Right renal cortex interstitium (tissue), 3 donors: ENCODE data around the gene NEMP1. TPM values are rescaled to one million over a fixed set of nuclear protein-coding genes. Genes with fewer than 3 reads are reported as not detected.
"Not testable (repeated sequence)": the region's sequence is repeated elsewhere in the genome, so short reads cannot be mapped to it uniquely, and the experiment has no call there.

ENCODE experiments used
- DNase-seq, 3 donors: peaks; one replicate each; pipeline ENCODE4 v3.0.0-alpha.2; 2013; ENCODE audit warnings: low read depth in 3 of 3, low spot score in 2 of 3
- polyA plus RNA-seq, 3 donors: library from polyadenylated mRNA; unstranded; fragments of 120-200 nt; gene quantifications; one replicate each; pipeline ENCODE4 v1.2.1, GENCODE V29; 2013; ENCODE audit not compliant: insufficient read length in 3 of 3

The NEMP1 gene
- polyA plus RNA-seq, 3 donors = 22.5 to 24.8 (median 23.6) TPM

DNA sequence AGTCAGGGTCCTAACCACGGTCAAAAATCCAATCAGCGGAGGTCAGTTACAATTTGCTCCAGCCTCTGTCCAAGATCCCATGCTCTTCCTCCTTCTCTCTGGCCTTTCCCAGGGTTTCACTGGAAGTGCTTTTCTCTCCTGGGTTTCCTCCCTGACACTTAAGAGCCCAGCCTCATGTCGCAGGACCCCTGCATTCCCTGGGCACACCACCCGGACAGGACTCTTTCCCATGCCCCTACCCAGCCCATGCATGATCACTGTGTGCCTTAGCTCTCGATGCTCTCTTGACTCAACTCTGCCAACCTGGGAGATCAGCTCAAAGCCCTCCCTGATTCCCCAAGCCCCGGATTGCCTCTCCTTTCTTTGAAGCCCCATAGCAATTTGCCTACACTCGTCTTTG lies 46.8 kb downstream of the NEMP1 start:
- DNase-seq = no peak

DNA sequence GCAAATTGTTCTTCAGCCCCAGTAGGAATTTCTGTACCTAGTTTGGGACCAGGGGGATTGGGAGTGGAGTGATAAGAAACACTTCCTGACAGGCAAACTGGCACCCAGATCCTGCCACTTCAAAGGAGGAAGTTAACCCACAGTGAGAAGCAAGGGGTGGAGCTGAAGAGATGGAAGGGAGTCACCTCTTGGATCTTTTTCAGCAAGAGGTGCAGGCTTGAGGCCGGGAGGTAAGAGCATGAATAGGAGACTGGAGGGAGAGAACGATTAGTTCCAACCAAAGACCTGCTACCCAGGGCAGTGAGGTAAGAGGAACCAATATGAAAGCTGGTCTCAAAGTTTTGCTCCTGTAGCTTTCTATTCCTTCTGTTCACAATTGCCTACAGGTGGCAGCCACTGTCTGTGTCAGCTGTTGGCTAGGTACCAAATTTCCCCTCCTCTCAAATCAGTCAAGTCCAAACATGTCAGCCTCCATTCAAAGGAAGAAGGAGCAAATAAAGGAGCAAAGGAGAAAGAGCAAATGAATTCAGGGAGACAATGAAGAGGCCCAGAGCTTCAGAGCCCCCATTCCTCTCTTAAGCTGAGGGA lies 47.4 kb downstream of the NEMP1 start:
- DNase-seq = no peak

DNA sequence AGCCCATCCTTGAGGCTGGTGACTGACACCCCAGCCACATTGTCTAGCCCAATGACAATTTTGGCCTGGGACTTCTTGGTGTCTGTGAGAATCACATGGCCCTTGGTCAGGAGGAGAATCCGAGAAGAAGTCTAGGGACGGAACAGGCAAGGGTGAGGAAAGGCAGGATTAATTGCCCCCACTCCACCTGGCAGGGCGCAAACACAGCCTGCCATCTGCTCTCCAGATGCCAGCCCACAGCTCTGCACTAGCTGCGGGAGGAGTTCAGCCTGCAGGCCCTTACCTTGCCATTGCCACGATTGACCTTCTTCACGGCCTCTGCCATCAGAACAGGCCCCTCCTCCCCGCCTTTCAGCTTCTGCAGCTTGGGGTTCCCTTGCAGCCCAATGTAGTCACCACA lies 49.1 kb downstream of the NEMP1 start:
- DNase-seq = no peak

DNA sequence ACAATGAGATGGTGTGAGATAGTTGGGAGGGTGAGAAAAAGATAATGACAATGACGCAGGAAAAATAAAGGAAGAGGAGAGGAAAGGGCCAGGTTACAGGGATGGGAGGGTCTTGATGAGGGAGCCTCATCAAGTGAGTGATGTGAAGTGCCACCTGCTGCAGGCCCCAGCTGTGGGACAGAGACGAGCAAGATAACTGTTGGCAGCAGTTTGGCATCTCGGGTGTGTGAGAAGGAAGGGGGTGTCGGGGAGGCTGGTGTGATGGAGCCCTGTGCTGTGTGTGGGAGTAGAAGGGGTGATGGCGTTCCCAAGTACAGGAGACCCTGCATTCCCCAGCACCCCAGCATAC lies 50.8 kb downstream of the NEMP1 start:
- no peak for DNase-seq

DNA sequence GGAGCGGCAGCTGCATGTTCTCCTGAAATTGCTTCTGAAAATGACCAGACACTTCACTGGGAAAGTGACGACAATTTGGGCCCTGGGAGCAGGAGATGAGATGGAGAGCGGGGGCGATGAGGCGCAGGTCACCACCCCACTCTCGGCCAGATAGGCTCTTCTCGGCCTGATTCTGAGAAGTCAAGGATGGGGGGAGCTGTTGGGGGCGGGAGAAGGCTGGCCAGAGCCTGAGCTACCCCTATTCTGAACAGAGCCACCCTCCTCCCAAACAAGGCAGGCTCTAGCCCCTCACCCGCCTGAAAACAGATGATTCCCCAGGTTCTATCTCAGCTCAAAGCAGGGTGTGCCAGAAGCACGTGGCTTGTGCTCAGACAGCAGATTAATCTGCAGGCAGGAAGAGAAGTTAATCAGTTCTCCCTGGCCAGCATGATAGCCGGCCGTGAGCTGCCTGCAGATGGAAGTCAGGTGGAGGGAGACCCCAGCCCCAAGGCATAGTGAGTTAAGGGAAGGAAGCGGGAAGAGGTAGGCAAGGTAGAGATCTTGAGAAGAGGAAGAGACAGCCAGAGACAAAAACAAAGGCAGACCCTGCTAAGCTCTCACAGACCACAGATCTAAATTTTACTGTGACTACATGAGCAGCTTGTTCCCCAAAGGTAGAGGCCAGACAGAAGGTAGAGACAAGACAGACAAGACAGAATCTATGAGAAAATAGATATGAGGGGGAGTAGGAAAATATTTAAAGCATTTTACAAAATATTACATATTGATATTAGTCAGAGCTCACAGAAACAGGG lies 51.4 kb downstream of the NEMP1 start:
- DNase-seq = no peak

DNA sequence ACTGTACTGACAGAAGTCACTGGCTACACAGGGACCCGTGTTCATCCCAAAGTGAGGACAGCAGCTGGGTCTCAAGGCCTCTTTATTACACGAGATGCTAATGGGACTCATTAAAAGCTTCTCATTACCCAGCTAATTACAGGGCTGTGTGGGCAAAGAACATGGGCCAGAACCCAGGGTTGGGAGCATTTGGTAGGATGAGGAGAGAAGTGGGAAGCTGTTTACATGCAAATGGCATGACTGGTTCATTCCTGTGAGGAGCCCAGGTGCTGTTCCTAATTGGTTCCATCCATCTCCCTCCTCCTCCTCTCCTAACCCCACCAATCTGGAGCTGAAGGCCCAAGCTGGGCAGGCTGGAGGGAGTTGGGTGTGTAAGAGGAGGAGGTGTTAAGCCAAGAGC lies 53.4 kb downstream of the NEMP1 start:
- no peak for DNase-seq

DNA sequence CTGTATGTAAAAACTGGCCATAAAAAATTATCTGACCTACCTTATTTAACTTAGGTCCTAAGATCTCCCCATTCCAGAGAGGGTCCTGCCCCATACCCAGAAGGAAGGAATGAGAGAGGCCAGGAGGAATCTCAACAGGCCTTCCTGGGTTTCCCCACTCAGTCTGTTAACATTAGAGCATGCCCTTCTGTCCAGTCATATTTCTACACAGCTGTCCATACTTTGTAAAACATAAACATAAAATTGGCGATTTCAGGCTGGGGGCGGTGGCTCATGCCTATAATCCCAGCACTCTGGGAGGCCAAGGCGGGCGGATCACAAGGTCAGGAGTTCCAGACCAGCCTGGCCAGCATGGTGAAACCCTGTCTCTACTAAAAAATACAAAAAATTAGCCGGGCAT lies 56.3 kb downstream of the NEMP1 start:
- DNase-seq = not testable (repeated sequence)

DNA sequence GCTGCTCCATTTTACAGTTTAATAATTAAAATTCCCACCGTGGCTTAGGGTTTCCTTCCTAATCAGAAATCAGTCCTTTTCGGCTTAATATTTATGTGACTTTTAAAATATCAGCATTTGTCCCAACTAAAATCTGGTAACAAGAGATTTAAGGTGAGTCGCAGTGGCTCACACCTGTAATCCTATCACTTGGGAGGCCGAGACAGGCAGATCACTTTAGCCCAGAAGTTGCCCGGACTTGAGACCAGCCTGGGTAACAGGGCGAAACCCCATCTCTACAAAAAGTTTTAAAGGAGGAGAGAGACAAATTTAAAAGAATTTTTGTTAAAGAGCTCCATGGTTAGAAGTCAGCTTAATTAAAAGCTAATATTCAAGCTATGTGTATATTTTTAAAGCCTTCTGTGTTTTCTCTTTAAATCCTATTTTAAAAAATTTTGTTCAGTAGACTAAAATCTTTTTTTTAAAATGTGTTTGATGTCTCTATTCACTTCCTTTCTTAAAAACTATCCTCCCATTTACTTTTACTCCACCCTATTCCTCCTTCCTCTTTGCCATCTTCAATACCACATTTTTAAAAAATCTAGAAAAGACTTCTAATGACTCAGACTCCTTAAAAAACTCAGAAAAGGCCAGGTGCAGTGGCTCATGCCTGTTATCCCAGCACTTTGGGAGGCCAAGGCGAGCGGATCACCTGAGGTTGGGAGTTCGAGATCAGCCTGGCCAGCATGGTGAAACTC lies 58.4 kb downstream of the NEMP1 start:
- no peak for DNase-seq

DNA sequence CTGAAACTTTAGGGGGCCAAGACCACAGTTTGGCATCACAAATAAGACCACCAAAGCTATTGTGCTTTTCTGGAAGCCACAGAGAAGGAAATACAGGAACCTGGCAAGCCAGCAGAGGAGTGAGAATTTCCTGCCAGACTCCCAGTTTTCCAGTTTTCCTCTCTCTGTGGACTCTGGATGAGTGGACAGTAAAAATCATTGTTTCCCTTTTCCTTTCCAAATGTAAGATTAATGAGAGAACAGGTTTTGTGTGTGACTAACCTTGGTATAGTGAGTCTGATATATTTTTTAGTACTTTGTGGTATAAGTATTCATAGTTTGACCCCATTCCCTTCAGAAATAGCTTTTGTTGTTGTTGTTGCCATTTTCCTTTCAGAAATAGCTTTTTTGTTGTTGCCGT lies 59.7 kb downstream of the NEMP1 start:
- no peak for DNase-seq

DNA sequence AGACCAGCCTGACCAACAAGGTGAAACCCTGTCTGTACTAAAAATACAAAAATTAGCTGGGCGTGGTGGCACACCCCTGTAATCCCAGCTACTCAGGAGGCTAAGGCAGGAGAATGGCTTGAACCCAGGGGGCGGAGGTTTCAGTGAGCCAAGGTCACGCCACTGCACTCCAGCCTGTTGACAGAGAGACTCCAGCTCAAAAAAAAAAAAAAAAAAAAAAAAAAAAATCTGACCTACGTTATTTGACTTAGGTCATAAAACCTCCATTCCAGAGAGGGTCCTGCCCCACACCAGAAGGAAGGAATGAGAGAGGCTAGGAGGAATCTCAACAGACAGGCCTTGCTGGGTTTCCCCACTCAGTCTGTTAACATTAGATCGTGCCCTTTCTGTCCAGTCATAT lies 60.2 kb downstream of the NEMP1 start:
- DNase-seq = not testable (repeated sequence)

DNA sequence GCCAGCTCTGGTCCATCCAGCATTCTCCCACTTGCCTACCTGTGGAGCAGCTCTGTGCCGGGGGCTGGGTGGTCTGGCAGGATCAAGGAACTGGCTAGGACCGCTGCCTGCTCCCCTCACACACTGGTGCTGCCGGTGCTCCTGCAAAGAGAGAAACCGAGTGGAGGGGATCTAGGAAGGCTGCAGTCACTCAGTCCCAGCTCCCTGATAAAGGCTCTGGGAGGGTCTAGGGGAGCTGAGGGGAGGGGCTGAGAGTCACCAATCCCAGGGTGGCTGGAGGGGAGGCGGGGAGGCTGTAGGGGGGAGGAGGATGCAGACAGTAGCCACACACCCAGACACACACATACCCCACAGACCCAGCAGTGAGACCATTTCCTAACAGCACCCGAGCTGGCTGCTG lies 62.2 kb downstream of the NEMP1 start, which contains the start of gene TAC3:
Gene TAC3 (minus strand): TSS at position 182 of the 400 bp plus-strand sequence. CDS start 732 bp downstream, outside the sequence.
- no peak for DNase-seq

DNA sequence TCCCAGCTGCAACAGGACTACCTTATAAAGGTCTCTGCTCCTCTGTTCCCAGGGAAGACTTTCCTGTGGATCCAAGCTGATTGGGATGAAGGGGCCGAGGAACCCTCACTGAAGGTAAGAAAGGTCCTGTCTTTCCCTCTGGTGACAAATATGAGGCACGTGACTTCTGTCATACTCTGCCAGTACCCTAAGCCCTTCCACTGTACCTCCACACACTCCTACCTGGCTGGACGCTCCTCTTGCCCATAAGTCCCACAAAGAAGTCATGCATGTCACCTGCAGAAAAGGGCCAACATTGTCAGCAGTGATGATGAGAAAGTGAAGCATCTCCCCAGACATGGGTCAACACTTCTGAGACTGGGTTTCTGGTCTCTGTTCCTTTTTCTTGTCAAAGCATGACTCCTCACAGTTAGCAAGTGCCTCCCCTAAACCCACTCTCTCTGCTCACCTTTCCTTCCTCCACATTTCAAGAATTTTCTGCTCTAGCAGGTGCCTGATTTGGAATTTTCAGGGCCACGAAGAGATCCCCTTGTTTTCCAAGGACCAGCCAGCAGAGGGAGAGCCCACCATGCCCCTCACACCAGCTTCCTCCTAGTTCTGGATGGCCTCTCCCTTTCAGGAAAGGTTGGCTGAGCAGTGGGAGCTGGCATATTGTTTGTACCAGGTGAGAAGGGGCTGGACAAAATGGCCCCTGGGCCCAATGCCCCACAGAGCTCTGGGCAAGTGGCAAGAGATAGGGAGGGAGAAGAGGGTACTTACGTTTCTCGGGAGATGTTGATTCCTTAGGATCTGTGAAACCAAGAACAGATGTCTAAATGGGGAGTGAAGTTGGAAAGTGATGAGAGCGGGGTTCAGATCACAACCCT lies 65.8 kb downstream of the NEMP1 start:
- DNase-seq = no peak

DNA sequence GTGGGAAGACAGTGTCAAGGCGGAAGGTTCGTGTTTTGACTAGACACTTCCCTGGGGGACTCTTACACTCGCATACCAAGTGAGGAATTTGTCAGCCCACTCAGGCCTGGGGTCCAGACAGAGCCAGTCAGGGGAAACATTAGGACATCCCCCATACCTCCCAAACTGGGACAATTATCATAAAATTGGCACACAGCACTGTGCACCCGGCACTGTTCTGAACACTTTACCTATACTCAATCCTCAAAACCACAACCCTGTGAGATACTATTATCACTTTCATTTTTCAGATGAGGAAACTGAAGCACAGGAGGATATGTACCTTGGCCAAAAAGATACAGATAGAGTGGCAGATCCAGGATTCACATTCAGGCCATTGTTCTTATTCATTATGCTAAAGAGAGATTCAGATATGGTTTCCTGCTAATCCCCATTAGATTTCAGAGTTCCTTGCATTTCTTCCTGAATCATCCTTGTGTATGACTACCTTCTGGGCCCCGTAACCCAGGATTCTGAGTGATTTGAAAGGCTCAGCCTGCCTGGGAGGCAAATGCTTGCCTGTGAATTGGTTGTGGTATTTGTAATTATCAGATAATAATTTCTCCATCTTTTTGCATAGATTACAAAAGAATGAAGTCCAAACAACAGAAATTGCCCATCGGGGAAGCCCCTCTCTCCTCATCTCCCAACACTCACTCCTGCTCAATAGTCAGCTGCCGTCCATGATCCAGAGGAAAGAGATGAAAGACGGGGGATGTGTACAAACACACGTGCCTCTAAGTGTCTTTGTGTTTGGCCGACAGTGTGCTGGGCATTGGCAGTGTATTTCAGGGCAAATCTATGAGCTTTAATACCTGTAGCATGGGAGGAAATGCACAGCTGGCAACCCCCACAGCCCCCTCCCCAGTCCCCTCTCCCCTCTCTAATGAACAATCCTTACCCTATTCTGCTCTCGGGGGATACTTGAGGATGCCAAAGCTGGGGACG lies 66.9 kb downstream of the NEMP1 start:
- no peak for DNase-seq

DNA sequence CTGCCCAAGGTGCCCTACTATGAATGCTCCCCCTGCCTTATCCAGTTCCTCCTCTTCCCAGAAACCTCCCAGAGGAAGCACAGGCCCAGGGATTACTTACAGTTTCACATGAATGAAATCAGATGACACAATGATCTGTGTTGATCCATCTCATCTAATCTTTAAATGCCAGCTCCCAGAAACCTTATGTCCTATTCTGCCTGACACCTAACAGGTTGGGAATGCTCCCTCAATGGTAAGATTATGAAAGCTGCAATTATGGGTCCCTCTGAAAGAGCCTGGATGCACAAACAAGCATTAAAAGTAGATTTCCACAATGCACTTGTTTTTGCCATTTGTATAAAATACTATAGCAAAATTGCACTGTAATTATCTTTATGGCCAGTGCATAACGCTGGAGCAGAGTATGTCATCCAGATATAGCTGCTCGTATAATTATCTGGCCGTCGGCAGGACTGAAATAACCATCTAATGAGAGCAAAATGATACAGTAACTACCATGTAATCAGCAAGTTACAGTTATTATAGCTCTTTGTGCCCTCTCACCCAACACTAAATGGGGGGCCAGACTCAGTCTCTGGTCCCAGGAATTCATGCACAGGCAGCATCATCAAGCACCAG lies 67.9 kb downstream of the NEMP1 start:
- DNase-seq = no peak

DNA sequence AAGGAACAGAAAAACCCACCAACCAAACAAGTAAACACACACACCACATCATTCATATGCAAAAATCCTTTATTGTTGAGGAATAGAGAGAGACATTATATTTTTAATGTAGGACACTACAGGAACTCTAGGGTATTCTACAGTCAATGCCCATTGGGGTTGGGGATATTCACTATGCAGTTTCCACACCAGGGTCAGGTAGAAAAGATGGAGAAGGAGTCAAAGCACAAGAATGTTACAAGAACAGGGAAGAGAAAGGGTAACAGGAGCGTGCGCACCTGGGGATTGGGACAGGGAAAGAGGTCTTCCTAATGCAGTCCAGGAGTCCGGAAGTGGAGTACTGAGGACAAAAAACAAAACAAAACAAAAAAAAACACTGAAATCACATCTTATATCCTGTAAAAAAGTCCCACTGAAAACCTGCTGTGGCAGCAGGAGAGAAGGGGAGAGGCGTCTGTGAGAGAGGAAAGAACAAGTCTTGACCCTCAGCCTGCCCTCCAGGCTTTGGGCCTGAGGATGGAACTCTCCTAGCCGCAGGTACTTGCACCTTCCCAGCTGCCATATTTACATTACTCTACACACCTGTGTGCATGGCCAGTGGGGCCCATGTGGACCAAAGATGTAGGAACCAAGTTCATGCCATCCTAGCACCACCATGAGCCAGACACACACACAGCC lies 68.5 kb downstream of the NEMP1 start:
- DNase-seq = no peak

DNA sequence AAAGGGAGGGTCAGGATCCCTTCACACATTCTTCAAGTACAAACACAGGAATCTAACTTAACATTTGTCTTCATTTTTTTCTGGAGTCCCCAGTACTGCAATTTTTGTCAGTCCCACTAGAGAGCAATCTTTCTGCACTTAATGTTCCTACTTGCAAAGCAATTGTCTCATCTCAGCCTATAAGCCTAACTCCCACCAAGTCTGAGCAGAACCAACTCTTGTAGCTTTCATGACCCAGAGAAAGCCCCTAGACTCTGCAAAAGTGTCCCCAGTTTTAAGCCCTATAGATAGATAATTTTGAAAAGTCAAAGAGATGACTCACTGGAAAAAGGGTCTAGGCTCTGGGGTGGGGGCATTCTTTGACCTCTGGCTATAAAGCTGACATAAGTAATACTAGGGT lies 70.4 kb downstream of the NEMP1 start:
- peak in 1 of 3 donors; percentile 51 for DNase-seq

DNA sequence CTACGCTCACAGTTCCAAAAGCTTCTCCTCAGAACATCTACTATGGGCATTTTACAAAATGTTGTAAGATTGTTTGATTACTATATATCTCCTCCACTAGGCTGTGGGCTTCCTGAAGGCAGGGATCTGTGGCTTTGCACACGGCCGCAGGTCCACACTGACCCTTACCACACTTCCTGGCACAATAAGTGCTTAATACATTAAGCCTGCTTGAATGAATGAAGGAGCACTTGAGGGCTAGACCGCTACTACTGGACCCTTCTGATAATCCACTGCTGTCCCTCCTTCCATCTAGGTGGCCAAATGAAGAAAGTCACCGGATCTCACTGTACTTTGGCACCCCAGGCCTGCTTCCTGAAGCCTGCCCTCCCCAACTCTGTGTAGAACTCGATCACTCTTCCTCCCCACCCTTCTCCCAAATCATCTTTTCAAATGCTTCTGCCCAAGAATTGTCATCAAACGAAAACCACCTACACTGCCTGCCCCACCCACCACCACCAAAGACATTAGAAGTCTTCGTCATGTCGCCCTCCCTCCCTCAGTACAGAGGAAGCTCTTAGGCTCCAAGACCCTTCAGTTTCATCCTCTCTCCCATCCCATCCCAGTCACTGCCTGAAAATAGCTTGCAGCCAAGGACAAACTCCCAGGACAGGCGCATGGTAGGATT lies 71.6 kb downstream of the NEMP1 start:
- DNase-seq = no peak
